Prostate gland (tissue), 2 donors: Measurements from ENCODE around the gene MARCHF6. TPM values are rescaled to one million over a fixed set of nuclear protein-coding genes. Genes with fewer than 3 reads are reported as not detected.

Experiments
- DNase-seq: peaks from one replicate; pipeline ENCODE4 v3.0.0-alpha.2; 2019; ENCODE audit warnings: low spot score
- H3K27ac ChIP-seq, 2 donors: fragments of 200-600 bp; sonication (generic); 2 replicates each; pipeline ENCODE4 v1.5.1; 2017 to 2019
- H3K27me3 ChIP-seq: fragments of 200-600 bp; sonication (generic); replicated peaks from 2 replicates; pipeline ENCODE4 v1.5.1; 2019; ENCODE audit not compliant: insufficient read depth
- H3K36me3 ChIP-seq, 2 donors: fragments of 200-600 bp; sonication (generic); 1 replicate in 1 of 2; 2 replicates in 1 of 2; pipeline versions ENCODE4 v1.5.1 to v1.8.1; 2017 to 2019
- H3K4me1 ChIP-seq: fragments of 200-600 bp; sonication (generic); replicated peaks from 2 replicates; pipeline ENCODE4 v1.5.1; 2019
- H3K4me3 ChIP-seq, 2 donors: fragments of 200-600 bp; sonication (generic); 2 replicates each; pipeline ENCODE4 v1.5.1; 2017 to 2019
- H3K9me3 ChIP-seq: fragments of 200-600 bp; sonication (generic); 2 replicates; pipeline ENCODE4 v1.5.1; 2017
- CTCF ChIP-seq, 4 experiments: fragments of 200-600 bp in 2 of 4; fragments of 450-650 bp in 2 of 4; sonication (generic) in 2 of 4; IDR thresholded peaks; 1 replicate in 3 of 4; 2 replicates in 1 of 4; pipeline ENCODE4 v1.5.1; 2016 to 2019; ENCODE audit warnings: antibody characterized with exemption in 4 of 4, mild to moderate bottlenecking in 2 of 4, moderate library complexity in 2 of 4
- POLR2A ChIP-seq: fragments of 450-650 bp; IDR thresholded peaks from one replicate; pipeline ENCODE4 v1.6.1; 2016; ENCODE audit warnings: antibody characterized with exemption, mild to moderate bottlenecking
- POLR2AphosphoS5 ChIP-seq: sonication (generic); formaldehyde crosslinking; IDR thresholded peaks from one replicate; pipeline ENCODE4 v1.6.1; 2017; ENCODE audit warnings: antibody characterized with exemption
- WGBS: methylation state at CpG from one replicate; pipeline ENCODE4 v1.1.5; 2018; 5-methylcytosine and 5-hydroxymethylcytosine counted together
- intact Hi-C: fragments of 100-400 bp; cut with DNase I; formaldehyde crosslinking; loops from one replicate; pipeline ENCODE4 v1.14.2; 2022
- total RNA-seq, 2 donors: library from RNA; depleted of rRNA; stranded (reverse); fragments of >200 nt; gene quantifications; one replicate each; pipeline ENCODE4 v1.1.0, GENCODE V29; 2016

MARCHF6 gene
- total RNA-seq, 2 donors from 2014 or later = 65.3 to 86.5 TPM

DNA sequence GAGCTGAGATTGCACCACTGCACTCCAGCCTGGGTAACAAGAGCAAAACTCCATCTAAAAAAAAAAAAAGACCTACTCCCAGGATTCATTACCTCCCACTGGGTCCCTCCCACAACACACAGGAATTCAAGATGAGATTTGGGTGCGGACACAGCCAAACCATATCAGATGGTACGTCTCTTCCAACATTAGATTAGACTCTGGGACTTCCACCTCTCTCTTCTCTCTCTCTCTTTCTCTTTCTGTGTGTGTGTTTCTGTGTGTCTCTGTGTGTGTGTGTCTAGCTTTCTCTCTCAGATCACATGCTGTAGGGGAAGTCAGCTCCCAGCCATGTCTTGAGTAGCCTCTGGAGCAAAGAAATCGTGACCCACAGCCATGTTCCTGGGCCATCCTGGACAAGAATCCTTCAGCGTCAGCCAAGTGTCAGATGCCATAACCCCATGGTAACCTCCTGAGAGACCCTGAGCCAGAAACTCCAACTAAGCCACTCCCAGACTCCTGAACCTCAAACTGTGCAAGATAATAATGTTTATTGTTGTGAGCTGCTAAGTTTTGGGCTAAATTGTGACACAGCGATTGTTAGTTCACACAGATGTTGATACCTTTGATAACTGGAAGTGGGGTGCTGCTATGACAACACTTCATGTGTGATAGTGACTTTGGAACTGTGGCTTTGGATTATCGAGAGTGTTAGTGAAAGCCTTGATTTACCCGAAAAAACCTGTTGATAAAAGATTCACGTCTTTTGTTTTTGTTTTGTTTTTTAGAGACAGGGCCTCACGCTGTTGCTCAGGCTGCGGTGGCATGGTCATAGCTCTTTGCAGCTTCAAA is 41.7 kb upstream of the MARCHF6 start:
- Histone ChIP-seq H3K27me3 (no peaks in the 10 kb centered on the region), H3K4me3 (no peak overlapping the region), H3K27ac (no peak overlapping the region), H3K9me3 (no peaks in the 10 kb centered on the region), H3K4me1 (no peaks in the 10 kb centered on the region), H3K36me3 (no peaks in the 10 kb centered on the region)
- no peak for TF ChIP-seq CTCF (IDR thresholded peaks at IDR 0.05)
- no peak for TF ChIP-seq POLR2A
- no peak for TF ChIP-seq POLR2AphosphoS5
- 85% methylated on average over 10 of the region's 10 CpGs for WGBS
- no peak for DNase-seq
- intact Hi-C loops = no loop called here

- WGBS = 57% methylated on average over 5 of the region's 5 CpGs
- no peak for TF ChIP-seq CTCF (IDR thresholded peaks at IDR 0.05)
- TF ChIP-seq POLR2A = no peak
- no peak for TF ChIP-seq POLR2AphosphoS5
- Histone ChIP-seq H3K9me3 (no peaks in the 10 kb centered on the region), H3K4me1 (no peaks in the 10 kb centered on the region), H3K4me3 (no peak overlapping the region), H3K27ac (no peak overlapping the region), H3K36me3 (no peaks in the 10 kb centered on the region), H3K27me3 (no peaks in the 10 kb centered on the region)
- intact Hi-C loops = no loop called here
- DNase-seq = no peak
Observed at GRCh38 chr5:10315201-10315600, 38.3 kb upstream of the MARCHF6 start.

DNA sequence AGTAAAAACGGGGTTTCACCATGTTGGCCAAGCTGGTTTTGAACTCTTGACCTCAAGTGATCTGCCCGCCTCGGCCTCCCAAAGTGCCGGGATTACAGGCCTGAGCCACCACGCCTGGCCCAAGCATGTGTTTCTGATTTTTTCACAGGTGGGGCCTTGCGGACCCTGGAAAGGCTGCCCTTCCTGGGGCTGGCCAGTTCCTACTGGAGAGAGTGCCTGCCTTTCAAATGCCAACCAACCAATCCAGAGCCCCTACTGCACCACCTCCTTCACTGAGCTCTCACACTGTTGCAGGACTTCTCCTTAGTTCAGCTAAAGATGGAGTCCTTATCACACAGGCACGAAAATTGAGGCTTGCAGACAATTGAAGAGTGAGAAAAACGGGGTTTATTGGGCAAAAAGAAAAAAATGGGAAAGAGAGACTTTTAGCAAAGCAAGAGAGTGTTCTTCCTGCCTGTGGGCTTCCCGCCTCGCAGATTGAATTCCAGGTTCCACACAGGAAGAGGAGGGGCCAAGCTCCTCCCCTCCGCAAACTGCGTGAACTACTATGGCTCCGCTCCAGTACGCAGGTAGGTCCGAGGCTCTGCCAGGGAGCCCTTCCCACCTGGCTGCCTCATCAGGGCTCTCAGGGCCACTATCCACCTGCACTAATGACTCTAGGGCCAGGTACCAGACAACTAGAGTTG is 37.5 kb upstream of the MARCHF6 start:
- Histone ChIP-seq H3K4me3 (no peak overlapping the region), H3K4me1 (no peaks in the 10 kb centered on the region), H3K27ac (no peak overlapping the region), H3K27me3 (no peaks in the 10 kb centered on the region), H3K36me3 (no peaks in the 10 kb centered on the region), H3K9me3 (no peaks in the 10 kb centered on the region)
- DNase-seq = no peak
- 95% methylated on average over 15 of the region's 15 CpGs for WGBS
- no peak for TF ChIP-seq POLR2AphosphoS5
- TF ChIP-seq CTCF (IDR thresholded peaks at IDR 0.05) = no peak
- no peak for TF ChIP-seq POLR2A
- intact Hi-C loops = no loop called here

DNA sequence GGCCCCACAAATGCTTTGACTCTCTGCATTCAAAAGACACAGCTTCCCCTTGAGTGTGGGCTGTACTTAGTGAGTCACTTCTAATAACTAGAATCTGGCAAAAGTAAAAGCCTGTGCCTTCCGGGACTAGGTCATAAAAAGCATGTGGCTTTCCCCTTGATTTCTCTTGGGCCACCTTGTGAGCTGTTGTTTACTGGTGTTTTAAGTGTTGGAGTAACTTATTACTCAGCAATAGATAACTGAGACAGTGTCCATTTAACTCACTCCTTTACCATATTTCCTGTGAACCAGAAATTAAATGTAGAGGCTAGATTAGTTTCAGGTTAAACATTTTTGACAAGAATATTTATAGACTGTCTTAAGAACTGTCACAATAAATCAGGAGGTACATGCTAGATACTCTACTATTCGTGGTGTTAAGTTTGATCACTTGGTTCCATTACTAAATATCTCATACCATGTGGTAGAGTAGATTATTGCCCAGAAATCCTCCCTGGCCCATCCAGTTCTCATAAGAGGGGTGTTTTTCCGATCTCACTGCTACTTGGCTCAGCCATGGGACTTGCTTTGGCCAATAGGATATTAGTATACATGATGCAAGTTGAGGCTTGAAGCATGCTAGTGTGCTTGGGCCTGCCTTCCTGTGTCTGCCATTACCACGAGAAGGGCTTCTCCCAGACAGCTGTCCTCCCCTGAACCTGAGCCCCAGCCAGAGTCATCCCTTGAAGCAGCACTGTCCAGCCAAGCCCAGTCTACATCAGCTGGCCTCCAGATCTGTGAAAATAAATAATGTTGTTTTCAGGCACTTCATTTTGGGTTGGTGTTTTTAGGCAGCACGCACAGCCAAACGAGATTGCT is 35.4 kb upstream of the MARCHF6 start:
- Histone ChIP-seq H3K4me3 (no peak overlapping the region), H3K4me1 (no peaks in the 10 kb centered on the region), H3K27me3 (no peaks in the 10 kb centered on the region), H3K27ac (no peak overlapping the region), H3K9me3 (no peaks in the 10 kb centered on the region), H3K36me3 (no peaks in the 10 kb centered on the region)
- WGBS = 66% methylated on average over 6 of the region's 6 CpGs
- TF ChIP-seq POLR2AphosphoS5 = no peak
- no peak for TF ChIP-seq POLR2A
- no peak for TF ChIP-seq CTCF (IDR thresholded peaks at IDR 0.05)
- no peak for DNase-seq
- intact Hi-C loops = no loop called here
